Raji (cell line): Measurements from ENCODE around the gene KRT13.

Experiments
- POLR2A ChIP-seq: IDR thresholded peaks from 2 replicates; pipeline ENCODE4 v1.6.1; 2011; ENCODE audit warnings: low read depth, low read length, control low read depth; ENCODE audit not compliant: insufficient read depth

The KRT13 gene

GRCh38 chr17:41527063-41528023, 21.9 kb upstream of the KRT13 start:
- no peak for TF ChIP-seq POLR2A

- no peak for TF ChIP-seq POLR2A
Measured at GRCh38 chr17:41524261-41524660, 18.8 kb upstream of the KRT13 start.

- TF ChIP-seq POLR2A, result no peak
Measured at GRCh38 chr17:41523787-41524186, 18.4 kb upstream of the KRT13 start.

GRCh38 chr17:41523225-41523593, 17.8 kb upstream of the KRT13 start:
- TF ChIP-seq POLR2A, result no peak

GRCh38 chr17:41522301-41523224, 17.2 kb upstream of the KRT13 start:
- no peak for TF ChIP-seq POLR2A

GRCh38 chr17:41521574-41522261, 16.3 kb upstream of the KRT13 start:
- TF ChIP-seq POLR2A, result no peak

GRCh38 chr17:41520821-41521521, 15.6 kb upstream of the KRT13 start:
- no peak for TF ChIP-seq POLR2A

GRCh38 chr17:41519501-41520224, 14.3 kb upstream of the KRT13 start:
- no peak for TF ChIP-seq POLR2A

- TF ChIP-seq POLR2A, result no peak
Measured at GRCh38 chr17:41518789-41519449, 13.5 kb upstream of the KRT13 start, which contains the start of gene KRT15. Gene KRT15, minus strand, starts transcription at chr17:41518890. Its CDS starts 63 bp downstream, at chr17:41518827.

- no peak for TF ChIP-seq POLR2A
Measured at GRCh38 chr17:41518031-41518430, 12.6 kb upstream of the KRT13 start.

- TF ChIP-seq POLR2A, result no peak
Measured at GRCh38 chr17:41516830-41517283, 11.4 kb upstream of the KRT13 start.

- no peak for TF ChIP-seq POLR2A
Measured at GRCh38 chr17:41516147-41516829, 10.9 kb upstream of the KRT13 start.

- no peak for TF ChIP-seq POLR2A
Measured at GRCh38 chr17:41513168-41513547, 7.7 kb upstream of the KRT13 start.

GRCh38 chr17:41512546-41513167, 7.2 kb upstream of the KRT13 start:
- TF ChIP-seq POLR2A, result no peak
